B cell (primary cell): ENCODE measurements around the gene BNC2. TPM values are rescaled to one million over a fixed set of nuclear protein-coding genes. Genes with fewer than 3 reads are reported as not detected.

ENCODE experiments used
- ATAC-seq: fragments of 200-7000 bp; cut with Tn5 transposase; one replicate; pipeline ENCODE4 v1.10.0; 2021; ENCODE audit warnings: low read depth, mild to moderate bottlenecking, moderate number of reproducible peaks, moderate library complexity
- CTCF ChIA-PET: fragments of 350-600 bp; sonication (Branson Sonifier 250); formaldehyde crosslinking; loops from one replicate; lab custom pipeline; 2021; ENCODE audit warnings: antibody characterized with exemption, inconsistent platforms; lab: Charles Lee
- POLR2A ChIA-PET: fragments of 350-600 bp; sonication (Branson Sonifier 250); formaldehyde crosslinking; loops from one replicate; lab custom pipeline; 2021; ENCODE audit warnings: antibody characterized with exemption; lab: Charles Lee
- DNase-seq: peaks from one replicate; pipeline ENCODE4 v3.0.0; 2013
- H2AFZ ChIP-seq: 2 replicates; pipeline ENCODE4 v1.6.1; 2012; ENCODE audit warnings: mild to moderate bottlenecking, low read depth, low read length; ENCODE audit not compliant: insufficient read depth, poor library complexity, severe bottlenecking
- H3K27ac ChIP-seq, 2 donors: 1 replicate in 1 of 2; 2 replicates in 1 of 2; pipeline ENCODE4 v1.5.1; 2012 to 2013; ENCODE audit warnings: low read length in 2 of 2, mild to moderate bottlenecking in 2 of 2, moderate library complexity in 1 of 2
- H3K27me3 ChIP-seq, 4 experiments: fragments of 200-600 bp in 1 of 4; sonication (generic) in 1 of 4; replicated peaks in 1 of 4; 1 replicate in 2 of 4; 2 replicates in 2 of 4; pipeline versions ENCODE4 v1.6.1 to v1.7.0; 2013 to 2016; ENCODE audit warnings: low read length in 3 of 4, mild to moderate bottlenecking in 2 of 4, mixed read lengths in 1 of 4, moderate library complexity in 1 of 4; ENCODE audit not compliant: insufficient read depth in 4 of 4, control insufficient read depth in 3 of 4; ENCODE audit errors: control extremely low read depth in 1 of 4
- H3K36me3 ChIP-seq, 2 experiments: replicated peaks in 1 of 2; 1 replicate in 1 of 2; 2 replicates in 1 of 2; pipeline versions ENCODE4 v1.6.1 to v1.7.1; 2013; ENCODE audit warnings: low read length in 1 of 2; ENCODE audit not compliant: insufficient read depth in 2 of 2, control insufficient read depth in 1 of 2; ENCODE audit errors: control extremely low read depth in 1 of 2, extremely low read depth in 1 of 2
- H3K4me1 ChIP-seq, 2 donors: fragments of 200-600 bp in 1 of 2; sonication (generic) in 1 of 2; 1 replicate in 1 of 2; 2 replicates in 1 of 2; pipeline versions ENCODE4 v1.5.1 to v1.6.1; 2013 to 2017; ENCODE audit warnings: low read length in 2 of 2; ENCODE audit not compliant: control insufficient read depth in 2 of 2, insufficient read depth in 2 of 2
- H3K4me2 ChIP-seq: replicated peaks from 2 replicates; pipeline ENCODE3; 2012; ENCODE audit warnings: mild to moderate bottlenecking, low read depth, low read length; ENCODE audit not compliant: poor library complexity, severe bottlenecking
- H3K4me3 ChIP-seq, 5 experiments: fragments of 200-600 bp in 1 of 5; sonication (generic) in 1 of 5; 1 replicate in 3 of 5; 2 replicates in 2 of 5; pipeline versions ENCODE4 v1.5.1 to v1.7.0; 2011 to 2016; ENCODE audit warnings: low read length in 4 of 5, mild to moderate bottlenecking in 4 of 5, low read depth in 2 of 5, control low read depth in 1 of 5, moderate library complexity in 1 of 5; ENCODE audit not compliant: insufficient read depth in 1 of 5; ENCODE audit errors: control extremely low read depth in 1 of 5, extremely low read depth in 1 of 5
- H3K79me2 ChIP-seq: fragments of 200-600 bp; sonication (generic); one replicate; pipeline ENCODE4 v1.6.0; 2016; ENCODE audit warnings: low read length; ENCODE audit not compliant: control insufficient read depth, insufficient read depth
- H3K9ac ChIP-seq: fragments of 200-600 bp; sonication (generic); 2 replicates; pipeline ENCODE4 v1.6.1; 2017; ENCODE audit warnings: mild to moderate bottlenecking, low read length, moderate library complexity
- H3K9me3 ChIP-seq, 3 donors: one replicate each; pipeline versions ENCODE4 v1.6.1 to v1.7.1; 2013; ENCODE audit warnings: low read length in 2 of 3; ENCODE audit not compliant: control insufficient read depth in 2 of 3, insufficient read depth in 1 of 3; ENCODE audit errors: control extremely low read depth in 1 of 3
- H4K20me1 ChIP-seq: 2 replicates; pipeline ENCODE4 v1.6.0; 2012; ENCODE audit warnings: mild to moderate bottlenecking, low read length; ENCODE audit not compliant: insufficient read depth, control insufficient read depth, poor library complexity, severe bottlenecking
- H3K27ac Mint-ChIP-seq: one replicate; pipeline ENCODE4 v1.8.0; 2021; ENCODE audit warnings: mixed read lengths
- H3K27me3 Mint-ChIP-seq: one replicate; pipeline ENCODE4 v1.8.0; 2021; ENCODE audit warnings: mixed read lengths
- H3K4me1 Mint-ChIP-seq: one replicate; pipeline ENCODE4 v1.8.0; 2021; ENCODE audit warnings: mixed read lengths
- H3K4me3 Mint-ChIP-seq: one replicate; pipeline ENCODE4 v1.8.0; 2021; ENCODE audit warnings: mixed read lengths
- H3K9me3 Mint-ChIP-seq: one replicate; pipeline ENCODE4 v1.8.0; 2022; ENCODE audit warnings: mixed read lengths; ENCODE audit not compliant: insufficient read depth
- CTCF ChIP-seq: fragments of 200-600 bp; IDR thresholded peaks from one replicate; pipeline ENCODE4 v1.8.0; 2022; ENCODE audit warnings: antibody characterized with exemption, mild to moderate bottlenecking
- EZH2 ChIP-seq: IDR thresholded peaks from 2 replicates; pipeline ENCODE4 v1.6.1; 2012; ENCODE audit warnings: borderline replicate concordance, low read depth, mild to moderate bottlenecking, moderate library complexity, low read length; ENCODE audit not compliant: insufficient read depth, poor library complexity, severe bottlenecking
- WGBS: methylation state at CpG from one replicate; pipeline ENCODE4 v1.1.5; 2013; ENCODE audit warnings: missing lambda C conversion rate; ENCODE audit not compliant: insufficient coverage; 5-methylcytosine and 5-hydroxymethylcytosine counted together
- intact Hi-C: fragments of 100-400 bp; cut with micrococcal nuclease; formaldehyde crosslinking; loops from one replicate; pipeline ENCODE4 v1.10.0; 2022
- polyA plus RNA-seq: library from polyadenylated mRNA; depleted of rRNA; stranded (reverse); fragments of >200 nt; gene quantifications from 2 replicates; pipeline ENCODE4 v1.2.3, GENCODE V29; 2012
- total RNA-seq, 2 donors: library from RNA; stranded (reverse); fragments of 120-200 nt in 1 of 2; gene quantifications; 1 replicate in 1 of 2; 2 replicates in 1 of 2; pipeline versions ENCODE4 v1.2.3 to v1.2.4, GENCODE V29; 2013 to 2022

Gene BNC2
- total and polyA plus RNA-seq, 2 donors (not counting 1 experiment from before 2014, with no cell fraction given), result 0.01 TPM; not detected in 1

- Histone ChIP-seq H3K4me2 (no peak overlapping the region), H3K79me2 (no peaks in the 10 kb centered on the region), H3K9me3 (peaks cover 0 to 5% (median 0%) of the 10 kb centered on the region in 3 donors), H3K27ac (no peak overlapping the region), H3K4me1 (no peaks in the 10 kb centered on the region), H4K20me1 (no peaks in the 10 kb centered on the region), H3K4me3 (no peak overlapping the region), H3K36me3 (no peaks in the 10 kb centered on the region), H3K9ac (no peak overlapping the region), H2AFZ (no peak overlapping the region), H3K27me3 (no peaks in the 10 kb centered on the region)
- intact Hi-C loops, result no loop called here
- TF ChIP-seq EZH2 (no peak), CTCF (no peak)
- no peak overlapping the region for H3K27ac Mint-ChIP-seq
- ATAC-seq, result no peak
- POLR2A ChIA-PET, result no interaction called here
- no peak for DNase-seq
- H3K9me3 Mint-ChIP-seq, result peaks cover 2% of the 10 kb centered on the region
- no peak overlapping the region for H3K4me3 Mint-ChIP-seq
- H3K4me1 Mint-ChIP-seq, result no peaks in the 10 kb centered on the region
- no peaks in the 10 kb centered on the region for H3K27me3 Mint-ChIP-seq
- CTCF ChIA-PET, result no interaction called here
- no CpG with 5 or more reads among the region's 5 CpGs for WGBS
These were observed 125.1 kb downstream of the BNC2 start for GRCh38 chr9:16745359-16745758.

- H3K4me1 Mint-ChIP-seq, result no peaks in the 10 kb centered on the region
- intact Hi-C loops, result no loop called here
- WGBS, result no CpG with 5 or more reads among the region's 2 CpGs
- H3K4me3 Mint-ChIP-seq, result no peak overlapping the region
- H3K27ac ChIP-seq, result no peak overlapping the region
- no peaks in the 10 kb centered on the region for H4K20me1 ChIP-seq
- H3K9me3 Mint-ChIP-seq, result no peaks in the 10 kb centered on the region
- TF ChIP-seq EZH2 (no peak), CTCF (no peak)
- DNase-seq (no peak), ATAC-seq (no peak)
- no peaks in the 10 kb centered on the region for H3K36me3 ChIP-seq
- no peaks in the 10 kb centered on the region for H3K4me1 ChIP-seq
- no peak overlapping the region for H3K4me3 ChIP-seq
- no peaks in the 10 kb centered on the region for H3K27me3 Mint-ChIP-seq
- POLR2A ChIA-PET, result no interaction called here
- no peak overlapping the region for H2AFZ ChIP-seq
- H3K27me3 ChIP-seq, result no peaks in the 10 kb centered on the region
- peaks cover 0 to 4% (median 0%) of the 10 kb centered on the region in 3 donors for H3K9me3 ChIP-seq
- CTCF ChIA-PET, result no interaction called here
- no peak overlapping the region for H3K27ac Mint-ChIP-seq
- no peak overlapping the region for H3K4me2 ChIP-seq
- H3K9ac ChIP-seq, result no peak overlapping the region
- no peaks in the 10 kb centered on the region for H3K79me2 ChIP-seq
These were observed 126.1 kb downstream of the BNC2 start for GRCh38 chr9:16744394-16744793.
